ENCODE data around the gene SMIM1.

The SMIM1 gene

GRCh38 chr1:3821447-3821846, 48.9 kb downstream of the SMIM1 start:
- no peaks in the 10 kb centered on the region for H3K9me3 ChIP-seq (ENCODE audit: control insufficient read depth, low read length)
- no peaks in the 10 kb centered on the region for H3K4me1 ChIP-seq (ENCODE audit: control insufficient read depth, insufficient read depth, low read length)
- no peaks in the 10 kb centered on the region for H3K27me3 ChIP-seq (replicated peaks; ENCODE audit: control insufficient read depth, insufficient read depth, low read length)
- no peak overlapping the region for H3K4me3 ChIP-seq (ENCODE audit: low read length)
- peaks cover 66% of the 10 kb centered on the region for H3K36me3 ChIP-seq (ENCODE audit: control insufficient read depth, insufficient read depth, low read length, severe bottlenecking)
- no peak overlapping the region for H3K9ac ChIP-seq (ENCODE audit: low read length)
- DNase-seq (ENCODE audit: low read depth): no peak

GRCh38 chr1:3821908-3822307, 49.4 kb downstream of the SMIM1 start:
- no peak overlapping the region for H3K4me3 ChIP-seq (ENCODE audit: low read length)
- H3K4me1 ChIP-seq (ENCODE audit: control insufficient read depth, insufficient read depth, low read length): no peaks in the 10 kb centered on the region
- H3K27me3 ChIP-seq (replicated peaks; ENCODE audit: control insufficient read depth, insufficient read depth, low read length): no peaks in the 10 kb centered on the region
- no peak for DNase-seq (ENCODE audit: low read depth)
- no peaks in the 10 kb centered on the region for H3K9me3 ChIP-seq (ENCODE audit: control insufficient read depth, low read length)
- H3K36me3 ChIP-seq (ENCODE audit: control insufficient read depth, insufficient read depth, low read length, severe bottlenecking): peaks cover 70% of the 10 kb centered on the region
- H3K9ac ChIP-seq (ENCODE audit: low read length): no peak overlapping the region

- Histone ChIP-seq H3K9me3 (ENCODE audit: control insufficient read depth, low read length) (no peaks in the 10 kb centered on the region), H3K36me3 (ENCODE audit: control insufficient read depth, insufficient read depth, low read length, severe bottlenecking) (peaks cover 75% of the 10 kb centered on the region)
- DNase-seq (ENCODE audit: low read depth): no peak
Measured at GRCh38 chr1:3822421-3822820, 49.9 kb downstream of the SMIM1 start.

GRCh38 chr1:3824650-3825049, 52.1 kb downstream of the SMIM1 start:
- no peaks in the 10 kb centered on the region for H3K27me3 ChIP-seq (replicated peaks; ENCODE audit: control insufficient read depth, insufficient read depth, low read length)
- no peaks in the 10 kb centered on the region for H3K9me3 ChIP-seq (ENCODE audit: control insufficient read depth, low read length)
- peaks cover 85% of the 10 kb centered on the region for H3K36me3 ChIP-seq (ENCODE audit: control insufficient read depth, insufficient read depth, low read length, severe bottlenecking)
- no peak for DNase-seq (ENCODE audit: low read depth)
- no peaks in the 10 kb centered on the region for H3K4me1 ChIP-seq (ENCODE audit: control insufficient read depth, insufficient read depth, low read length)
- no peak overlapping the region for H3K9ac ChIP-seq (ENCODE audit: low read length)
- no peak overlapping the region for H3K4me3 ChIP-seq (ENCODE audit: low read length)

More at GRCh38 chr1:3822421-3822820, 49.9 kb downstream of the SMIM1 start:
- Histone ChIP-seq H3K9ac (ENCODE audit: low read length) (no peak overlapping the region), H3K4me1 (ENCODE audit: control insufficient read depth, insufficient read depth, low read length) (no peaks in the 10 kb centered on the region), H3K27me3 (replicated peaks; ENCODE audit: control insufficient read depth, insufficient read depth, low read length) (no peaks in the 10 kb centered on the region), H3K4me3 (ENCODE audit: low read length) (no peak overlapping the region)

- no peaks in the 10 kb centered on the region for H3K4me1 ChIP-seq (ENCODE audit: control insufficient read depth, insufficient read depth, low read length)
- no peaks in the 10 kb centered on the region for H3K27me3 ChIP-seq (replicated peaks; ENCODE audit: control insufficient read depth, insufficient read depth, low read length)
- H3K9ac ChIP-seq (ENCODE audit: low read length): no peak overlapping the region
- H3K4me3 ChIP-seq (ENCODE audit: low read length): no peak overlapping the region
- H3K9me3 ChIP-seq (ENCODE audit: control insufficient read depth, low read length): no peaks in the 10 kb centered on the region
- DNase-seq (ENCODE audit: low read depth): no peak
- H3K36me3 ChIP-seq (ENCODE audit: control insufficient read depth, insufficient read depth, low read length, severe bottlenecking): peaks cover 85% of the 10 kb centered on the region
Measured at GRCh38 chr1:3825356-3825755, 52.8 kb downstream of the SMIM1 start.
